Pancreas (tissue), 10 donors: ENCODE data around the gene PLK5. TPM values are rescaled to one million over a fixed set of nuclear protein-coding genes. Genes with fewer than 3 reads are reported as not detected.
"Not testable (repeated sequence)": the region's sequence is repeated elsewhere in the genome, so short reads cannot be mapped to it uniquely, and the experiment has no call there.

ENCODE experiments used
- ATAC-seq, 4 donors: fragments of 200-7000 bp; cut with Tn5 transposase; one replicate each; pipeline versions ENCODE4 v1.8.0 to v1.9.1; 2020; ENCODE audit warnings: mild to moderate bottlenecking in 4 of 4, moderate library complexity in 4 of 4
- DNase-seq, 6 donors: peaks; one replicate each; pipeline ENCODE4 v3.0.0-alpha.2; 2020
- FAIRE-seq: peaks from 2 replicates; lab custom pipeline; 2012; peaks lifted over from hg19 to GRCh38; lab: Jason Lieb, UNC
- H3K27ac ChIP-seq, 4 donors: fragments of 200-600 bp; sonication (generic); 1 replicate in 3 of 4; 2 replicates in 1 of 4; pipeline versions ENCODE4 v1.5.0 to v1.8.0; 2020
- H3K27me3 ChIP-seq, 4 donors: fragments of 200-600 bp; one replicate each; pipeline ENCODE4 v1.8.0; 2021
- H3K36me3 ChIP-seq, 3 donors: fragments of 200-600 bp; sonication (generic) in 1 of 3; one replicate each; pipeline versions ENCODE4 v1.5.0 to v1.8.0; 2020 to 2021
- H3K4me1 ChIP-seq, 3 donors: fragments of 200-600 bp; one replicate each; pipeline ENCODE4 v1.8.0; 2021
- H3K4me3 ChIP-seq, 4 donors: fragments of 200-600 bp; sonication (generic) in 2 of 4; one replicate each; pipeline versions ENCODE4 v1.5.0 to v1.8.0; 2020 to 2021
- H3K9me3 ChIP-seq, 4 donors: fragments of 200-600 bp; one replicate each; pipeline ENCODE4 v1.8.0; 2021
- WGBS, 2 donors: extraction: QIAGEN DNeasy Blood & Tissue Kit; methylation state at CpG; one replicate each; pipeline ENCODE4 v1.1.7; 2013; 5-methylcytosine and 5-hydroxymethylcytosine counted together
- intact Hi-C, 3 donors: fragments of 100-400 bp; cut with DNase I; formaldehyde crosslinking; loops; one replicate each; pipeline versions ENCODE4 v1.11.1 to v1.14.2; 2022
- polyA plus RNA-seq, 2 donors: library from polyadenylated mRNA; stranded (reverse); fragments of 200-250 nt; gene quantifications; one replicate each; pipeline ENCODE4 v1.2.3, GENCODE V29; 2013
- total RNA-seq, 6 donors: library from RNA; stranded (reverse); fragmentation: NEBNext Ultra II Directional in 4 of 6; extraction: Animal tissue kit (Norgen Biotek cat#: 25700) in 4 of 6; gene quantifications; one replicate each; pipeline versions ENCODE4 v1.2.1 to v1.2.4, GENCODE V29; 2021 to 2023
- TF ChIP-seq, protein P1 (sequence below), 4 donors: fragments of 200-600 bp; sonication (generic) in 3 of 4; IDR thresholded peaks; one replicate each; pipeline versions ENCODE4 v1.5.0 to v1.8.0; 2021; ENCODE audit warnings: antibody characterized with exemption in 4 of 4
- donor health status: healthy with polysubstance abuse.
- donor health status: DM: no; HTN: no; CAD: no; lungs with moderate emphysema.
- donor health status: DM: no; HTN: no; CAD: no.
- donor health status: control.
- donor health status: control.
- donor health status: Bipolar disorder and iron deficiency.
- donor health status: DM: yes; HTN: yes; CAD: no.
- donor health status: DM: no; HTN: no; CAD: no.
- donor health status: DM: no; HTN: no; CAD: no.
- donor health status: DM: yes; HTN: yes; CAD: no.

The PLK5 gene
- total and polyA plus RNA-seq, 8 donors, result 0.11 to 0.23 TPM; not detected in 6

DNA sequence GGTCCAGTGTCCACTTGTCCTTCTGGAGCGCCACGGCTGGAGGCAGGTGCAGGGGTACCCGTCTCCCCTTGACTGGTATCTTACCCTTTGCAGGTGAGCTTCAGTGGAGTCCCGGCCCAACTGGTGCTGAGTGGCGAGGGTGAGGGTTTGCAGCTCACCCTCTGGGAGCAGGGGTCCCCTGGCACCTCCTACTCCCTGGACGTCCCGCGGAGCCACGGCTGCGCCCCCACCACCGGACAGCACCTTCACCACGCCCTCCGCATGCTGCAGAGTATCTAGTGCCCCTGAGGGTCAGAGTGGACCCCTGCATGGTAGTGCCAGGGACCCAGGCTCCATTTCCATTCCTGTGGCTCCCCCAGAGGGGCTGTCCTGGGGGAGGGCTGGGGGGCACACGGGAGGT, 11.1 kb downstream of the PLK5 start:
- Histone ChIP-seq H3K27me3 (no peaks in the 10 kb centered on the region), H3K36me3 (no peaks in the 10 kb centered on the region), H3K4me3 (no peak overlapping the region), H3K4me1 (no peaks in the 10 kb centered on the region), H3K9me3 (no peaks in the 10 kb centered on the region), H3K27ac (no peak overlapping the region)
- no peak for ATAC-seq
- TF ChIP-seq, protein P1, sequence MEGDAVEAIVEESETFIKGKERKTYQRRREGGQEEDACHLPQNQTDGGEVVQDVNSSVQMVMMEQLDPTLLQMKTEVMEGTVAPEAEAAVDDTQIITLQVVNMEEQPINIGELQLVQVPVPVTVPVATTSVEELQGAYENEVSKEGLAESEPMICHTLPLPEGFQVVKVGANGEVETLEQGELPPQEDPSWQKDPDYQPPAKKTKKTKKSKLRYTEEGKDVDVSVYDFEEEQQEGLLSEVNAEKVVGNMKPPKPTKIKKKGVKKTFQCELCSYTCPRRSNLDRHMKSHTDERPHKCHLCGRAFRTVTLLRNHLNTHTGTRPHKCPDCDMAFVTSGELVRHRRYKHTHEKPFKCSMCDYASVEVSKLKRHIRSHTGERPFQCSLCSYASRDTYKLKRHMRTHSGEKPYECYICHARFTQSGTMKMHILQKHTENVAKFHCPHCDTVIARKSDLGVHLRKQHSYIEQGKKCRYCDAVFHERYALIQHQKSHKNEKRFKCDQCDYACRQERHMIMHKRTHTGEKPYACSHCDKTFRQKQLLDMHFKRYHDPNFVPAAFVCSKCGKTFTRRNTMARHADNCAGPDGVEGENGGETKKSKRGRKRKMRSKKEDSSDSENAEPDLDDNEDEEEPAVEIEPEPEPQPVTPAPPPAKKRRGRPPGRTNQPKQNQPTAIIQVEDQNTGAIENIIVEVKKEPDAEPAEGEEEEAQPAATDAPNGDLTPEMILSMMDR (IDR thresholded peaks at IDR 0.05), result no peak
- DNase-seq, result peak in 1 of 6 donors; percentile 43
- WGBS, 2 donors, result 75 to 79% methylated on average over 14 of the region's 14 CpGs
- intact Hi-C loops, result no loop called here
- FAIRE-seq, result no peak

DNA sequence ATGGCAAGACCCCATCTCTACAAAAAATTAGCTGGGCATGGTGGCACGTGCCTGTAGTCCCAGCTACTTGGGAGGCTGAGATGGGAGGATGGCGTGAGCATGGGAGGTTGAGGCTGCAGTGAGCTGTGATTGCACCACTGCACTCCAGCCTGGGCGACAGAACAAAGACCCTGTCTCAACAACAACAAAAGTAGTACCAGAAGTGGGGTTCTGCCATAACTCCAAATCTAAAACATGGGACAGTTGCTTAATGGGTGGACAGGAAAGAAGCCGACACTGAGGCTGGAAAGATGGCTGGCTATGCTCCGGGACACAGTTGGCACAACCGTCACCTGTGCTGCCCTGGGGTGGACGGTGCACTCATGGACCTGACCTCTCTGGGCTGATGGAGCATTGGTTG, 11.8 kb downstream of the PLK5 start:
- not testable (repeated sequence) for H3K27me3 ChIP-seq, H3K4me3 ChIP-seq

DNA sequence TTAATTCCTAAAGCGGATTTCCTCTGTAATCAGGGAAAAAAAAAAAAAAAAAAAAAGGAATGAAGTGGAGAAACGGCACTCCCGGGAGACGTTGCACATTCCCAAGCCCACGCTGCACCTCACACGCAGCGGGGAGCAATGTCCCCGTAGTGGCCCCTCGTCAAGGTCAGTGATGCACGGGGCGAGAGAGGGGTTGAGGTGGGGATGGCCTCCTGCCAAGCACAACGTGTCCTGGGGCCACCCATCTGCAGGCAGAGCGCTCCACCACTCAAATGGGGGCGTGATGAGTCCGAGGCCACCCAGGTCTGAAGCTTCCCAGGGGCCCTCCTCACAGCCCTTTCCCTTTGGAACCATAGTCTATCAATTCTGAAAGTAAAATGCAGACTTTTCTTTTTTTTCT, 15.1 kb downstream of the PLK5 start:
- no peak for DNase-seq

More for the DNA sequence above, 11.8 kb downstream of the PLK5 start:
- intact Hi-C loops, FAIRE-seq, ATAC-seq, H3K36me3 ChIP-seq, H3K9me3 ChIP-seq, H3K27ac ChIP-seq, H3K4me1 ChIP-seq, DNase-seq: not testable (repeated sequence)
- WGBS, 2 donors, result 92 to 93% methylated on average over 7 of the region's 7 CpGs

DNA sequence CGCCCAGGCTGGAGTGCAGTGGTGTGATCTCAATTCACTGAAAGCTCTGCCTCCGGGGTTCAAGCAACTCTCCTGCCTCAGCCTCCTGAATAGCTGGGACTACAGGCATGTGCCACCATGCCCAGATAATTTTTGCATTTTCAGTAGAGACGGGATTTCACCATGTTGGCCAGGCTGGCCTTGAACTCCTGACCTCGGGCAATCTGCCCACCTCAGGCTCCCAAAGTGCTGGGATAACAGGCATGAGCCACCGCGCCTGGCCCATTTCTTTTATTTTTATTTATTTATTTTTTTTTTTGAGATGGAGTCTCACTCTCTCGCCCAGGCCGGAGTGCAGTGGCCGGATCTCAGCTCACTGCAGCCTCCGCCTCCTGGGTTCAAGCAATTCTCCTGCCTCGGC, 15.9 kb downstream of the PLK5 start:
- FAIRE-seq, H3K4me1 ChIP-seq, H3K9me3 ChIP-seq, H3K4me3 ChIP-seq, H3K27ac ChIP-seq, H3K36me3 ChIP-seq, ATAC-seq, H3K27me3 ChIP-seq, DNase-seq: not testable (repeated sequence)
- WGBS, 2 donors, result 65 to 74% methylated on average over 11 of the region's 11 CpGs
- intact Hi-C loops, result loop anchor here in 2 of 3 donors (10.0 kb wide), 1 partner anchor 225 kb away; no protein-coding TSS in a partner anchor

More for the DNA sequence above, 15.1 kb downstream of the PLK5 start:
- FAIRE-seq (no peak), ATAC-seq (no peak)
- H3K27me3 ChIP-seq, result no peaks in the 10 kb centered on the region
- H3K9me3 ChIP-seq, result no peaks in the 10 kb centered on the region
- TF ChIP-seq, protein P1 (IDR thresholded peaks at IDR 0.05), result no peak
- no peaks in the 10 kb centered on the region for H3K36me3 ChIP-seq
- H3K27ac ChIP-seq, result no peak overlapping the region
- intact Hi-C loops, result no loop called here
- WGBS, 2 donors, result 11 to 17% methylated on average over 14 to 15 of the region's 15 CpGs
- H3K4me1 ChIP-seq, result no peaks in the 10 kb centered on the region
- no peak overlapping the region for H3K4me3 ChIP-seq

DNA sequence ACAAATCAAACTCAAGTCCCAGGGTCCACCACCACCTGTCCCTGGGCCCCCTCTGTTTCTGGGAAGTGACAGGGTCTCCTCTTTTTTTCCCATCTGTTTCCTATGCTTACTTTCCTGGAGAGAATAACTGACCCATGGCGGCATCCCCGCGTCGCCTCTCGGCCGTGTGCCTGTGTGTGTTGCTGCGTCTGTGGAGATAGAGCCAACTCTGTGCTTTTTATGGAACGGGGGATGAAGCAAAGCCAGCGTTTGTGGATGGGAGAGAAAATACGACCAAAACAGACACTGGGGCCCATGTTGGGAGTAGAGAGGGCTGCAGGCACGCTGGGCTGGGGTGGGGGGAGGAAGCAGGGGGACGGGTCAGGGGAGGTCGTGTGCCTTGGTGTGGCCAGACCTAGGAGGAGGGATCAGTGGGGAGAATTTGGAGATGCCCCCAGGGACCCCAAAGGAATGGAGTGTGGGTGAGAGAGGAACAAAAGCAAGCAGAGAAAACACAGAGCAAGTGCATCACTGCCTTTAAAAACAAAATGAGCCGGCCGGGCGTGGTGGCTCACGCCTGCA, 16.6 kb downstream of the PLK5 start:
- no peaks in the 10 kb centered on the region for H3K4me1 ChIP-seq
- intact Hi-C loops, result loop anchor here in 2 of 3 donors (10.0 kb wide), 1 partner anchor 224 kb away; no protein-coding TSS in a partner anchor
- no peaks in the 10 kb centered on the region for H3K36me3 ChIP-seq
- H3K4me3 ChIP-seq, result no peak overlapping the region
- H3K9me3 ChIP-seq, result no peaks in the 10 kb centered on the region
- H3K27ac ChIP-seq, result no peak overlapping the region
- H3K27me3 ChIP-seq, result no peaks in the 10 kb centered on the region
- FAIRE-seq (no peak), DNase-seq (no peak), ATAC-seq (no peak)
- TF ChIP-seq, protein P1 (IDR thresholded peaks at IDR 0.05), result no peak
- 28 to 42% methylated on average over 17 of the region's 17 CpGs for WGBS, 2 donors

DNA sequence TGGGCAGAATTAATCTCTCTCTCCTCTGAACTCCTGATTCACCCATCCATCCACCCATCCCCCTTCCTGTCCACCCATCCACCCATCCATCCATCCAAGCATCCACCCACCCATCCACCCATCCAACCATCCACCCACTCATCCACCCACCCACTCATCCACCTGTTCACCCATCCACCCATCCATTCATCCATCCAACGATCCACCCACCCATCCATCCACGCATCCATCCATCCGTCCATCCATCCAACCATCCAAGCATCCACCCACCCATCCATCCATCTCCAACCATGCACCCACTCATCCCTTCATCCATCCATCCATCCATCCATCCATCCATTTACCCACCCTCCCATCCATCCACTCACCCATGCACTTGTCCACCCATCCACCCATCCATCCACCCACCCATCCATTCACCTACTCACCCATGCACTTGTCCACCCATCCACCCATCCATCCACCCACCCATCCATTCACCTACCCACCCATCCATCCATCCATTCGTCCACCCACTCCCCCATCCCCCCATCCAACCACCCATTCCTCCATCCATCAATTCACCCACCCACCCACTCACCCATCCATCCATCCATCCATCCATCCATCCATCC, 25.6 kb downstream of the PLK5 start:
- WGBS, 2 donors, result 61 to 81% methylated on average over 4 of the region's 4 CpGs
- intact Hi-C loops, result loop anchor here in 2 of 3 donors (5.0 to 10.0 kb wide), 2 partner anchors 123 to 215 kb away; no protein-coding TSS in a partner anchor
- TF ChIP-seq, protein P1 (IDR thresholded peaks at IDR 0.05), result no peak
- Histone ChIP-seq H3K27ac (no peak overlapping the region), H3K9me3 (no peaks in the 10 kb centered on the region), H3K4me3 (no peak overlapping the region), H3K4me1 (no peaks in the 10 kb centered on the region), H3K36me3 (no peaks in the 10 kb centered on the region), H3K27me3 (no peaks in the 10 kb centered on the region)
- ATAC-seq (no peak), FAIRE-seq (no peak), DNase-seq (no peak)
